ENCODE measurements around the gene DDX47.

DNA sequence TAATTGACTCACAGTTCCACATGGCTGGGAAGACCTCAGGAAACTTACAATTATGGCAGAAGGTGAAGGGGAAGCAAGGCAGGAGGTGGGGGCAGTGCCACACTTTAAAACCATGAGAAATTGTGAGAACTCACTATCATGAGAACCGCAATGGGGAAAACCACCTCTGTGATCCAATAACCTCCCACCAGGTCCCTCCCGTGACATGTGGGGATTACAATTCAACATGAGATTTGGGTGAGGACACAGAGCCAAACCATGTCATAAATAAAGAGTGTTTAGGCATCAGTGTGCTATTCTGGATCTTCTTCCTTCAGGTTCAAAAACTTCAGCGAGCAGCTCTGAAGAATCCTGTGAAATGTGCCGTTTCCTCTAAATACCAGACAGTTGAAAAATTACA is 9.7 kb downstream of the DDX47 start:
- TF ChIP-seq, protein P1, sequence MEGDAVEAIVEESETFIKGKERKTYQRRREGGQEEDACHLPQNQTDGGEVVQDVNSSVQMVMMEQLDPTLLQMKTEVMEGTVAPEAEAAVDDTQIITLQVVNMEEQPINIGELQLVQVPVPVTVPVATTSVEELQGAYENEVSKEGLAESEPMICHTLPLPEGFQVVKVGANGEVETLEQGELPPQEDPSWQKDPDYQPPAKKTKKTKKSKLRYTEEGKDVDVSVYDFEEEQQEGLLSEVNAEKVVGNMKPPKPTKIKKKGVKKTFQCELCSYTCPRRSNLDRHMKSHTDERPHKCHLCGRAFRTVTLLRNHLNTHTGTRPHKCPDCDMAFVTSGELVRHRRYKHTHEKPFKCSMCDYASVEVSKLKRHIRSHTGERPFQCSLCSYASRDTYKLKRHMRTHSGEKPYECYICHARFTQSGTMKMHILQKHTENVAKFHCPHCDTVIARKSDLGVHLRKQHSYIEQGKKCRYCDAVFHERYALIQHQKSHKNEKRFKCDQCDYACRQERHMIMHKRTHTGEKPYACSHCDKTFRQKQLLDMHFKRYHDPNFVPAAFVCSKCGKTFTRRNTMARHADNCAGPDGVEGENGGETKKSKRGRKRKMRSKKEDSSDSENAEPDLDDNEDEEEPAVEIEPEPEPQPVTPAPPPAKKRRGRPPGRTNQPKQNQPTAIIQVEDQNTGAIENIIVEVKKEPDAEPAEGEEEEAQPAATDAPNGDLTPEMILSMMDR (conservative IDR thresholded peaks at IDR 0.05) = no peak
- TF ChIP-seq ZFX (IDR thresholded peaks at IDR 0.05) = no peak
